OCI-LY1 (cell line): ENCODE data around the gene CACNA1D.
"Not testable (repeated sequence)": the region's sequence is repeated elsewhere in the genome, so short reads cannot be mapped to it uniquely, and the experiment has no call there.

Experiments used
- H2AFZ ChIP-seq: fragments of 200-600 bp; sonication (generic), shearing (Covaris generic); 2 replicates; pipeline ENCODE4 v1.6.0; 2014; ENCODE audit warnings: antibody characterized with exemption, mild to moderate bottlenecking, low read length
- H3F3A ChIP-seq: fragments of 200-600 bp; sonication (generic), shearing (Covaris generic); 2 replicates; pipeline ENCODE4 v1.6.0; 2014; ENCODE audit warnings: mild to moderate bottlenecking, antibody characterized with exemption, low read length, moderate library complexity; ENCODE audit not compliant: insufficient read depth
- H3K27ac ChIP-seq: fragments of 200-600 bp; sonication (generic); 2 replicates; pipeline ENCODE4 v1.5.1; 2014; ENCODE audit warnings: low read length, mixed run types, mild to moderate bottlenecking, low read depth; ENCODE audit not compliant: poor library complexity, severe bottlenecking
- H3K27me3 ChIP-seq: fragments of 200-600 bp; sonication (generic); 2 replicates; pipeline ENCODE4 v1.6.0; 2014; ENCODE audit warnings: antibody characterized with exemption, mild to moderate bottlenecking, low read length, moderate library complexity; ENCODE audit not compliant: insufficient read depth
- H3K36me3 ChIP-seq: fragments of 200-600 bp; sonication (generic); 2 replicates; pipeline ENCODE4 v1.6.1; 2014; ENCODE audit warnings: mild to moderate bottlenecking, antibody characterized with exemption, low read length, moderate library complexity, mixed read lengths; ENCODE audit not compliant: insufficient read depth
- H3K4me1 ChIP-seq: fragments of 200-600 bp; sonication (generic); 2 replicates; pipeline ENCODE4 v1.5.1; 2014; ENCODE audit warnings: mild to moderate bottlenecking, low read length, moderate library complexity; ENCODE audit not compliant: insufficient read depth, severe bottlenecking
- H3K4me2 ChIP-seq: fragments of 200-600 bp; sonication (generic), shearing (Covaris generic); 2 replicates; pipeline ENCODE4 v1.6.1; 2014; ENCODE audit warnings: low read length
- H3K4me3 ChIP-seq: fragments of 200-600 bp; sonication (generic); 2 replicates; pipeline ENCODE4 v1.5.1; 2014; ENCODE audit warnings: low read length, low read depth, mild to moderate bottlenecking, mixed read lengths; ENCODE audit not compliant: poor library complexity, severe bottlenecking
- H3K79me2 ChIP-seq: fragments of 200-600 bp; shearing (Covaris generic); 2 replicates; pipeline ENCODE4 v1.6.1; 2016; ENCODE audit warnings: mixed run types, low read length, mixed read lengths; ENCODE audit not compliant: insufficient read depth
- H3K9ac ChIP-seq: fragments of 200-600 bp; sonication (generic), shearing (Covaris generic); 2 replicates; pipeline ENCODE4 v1.6.1; 2014; ENCODE audit warnings: mild to moderate bottlenecking, low read length, mixed read lengths
- H3K9me2 ChIP-seq: fragments of 200-600 bp; sonication (generic), shearing (Covaris generic); 2 replicates; pipeline ENCODE4 v1.6.1; 2014; ENCODE audit warnings: low read depth, mild to moderate bottlenecking, low read length, mixed read lengths
- H3K9me3 ChIP-seq: fragments of 200-600 bp; shearing (Covaris generic); 2 replicates; pipeline ENCODE4 v1.6.1; 2014; ENCODE audit warnings: low read length, mixed read lengths
- H4K20me1 ChIP-seq: fragments of 200-600 bp; sonication (generic), shearing (Covaris generic); 2 replicates; pipeline ENCODE4 v1.6.0; 2016; ENCODE audit warnings: mild to moderate bottlenecking, low read length; ENCODE audit not compliant: insufficient read depth
- EZH2 ChIP-seq: fragments of 200-600 bp; sonication (generic), shearing (Covaris generic); IDR thresholded peaks from 2 replicates; pipeline ENCODE4 v1.8.0; 2017; ENCODE audit warnings: borderline replicate concordance, mixed run types, mild to moderate bottlenecking, antibody characterized with exemption, low read length, moderate library complexity, mixed read lengths
- TF ChIP-seq, protein P1 (sequence below): fragments of 200-600 bp; sonication (generic), shearing (Covaris generic); IDR thresholded peaks from 2 replicates; pipeline ENCODE4 v1.5.1; 2017; ENCODE audit warnings: mild to moderate bottlenecking, antibody characterized with exemption, low read length, moderate library complexity, mixed read lengths

CACNA1D gene

DNA sequence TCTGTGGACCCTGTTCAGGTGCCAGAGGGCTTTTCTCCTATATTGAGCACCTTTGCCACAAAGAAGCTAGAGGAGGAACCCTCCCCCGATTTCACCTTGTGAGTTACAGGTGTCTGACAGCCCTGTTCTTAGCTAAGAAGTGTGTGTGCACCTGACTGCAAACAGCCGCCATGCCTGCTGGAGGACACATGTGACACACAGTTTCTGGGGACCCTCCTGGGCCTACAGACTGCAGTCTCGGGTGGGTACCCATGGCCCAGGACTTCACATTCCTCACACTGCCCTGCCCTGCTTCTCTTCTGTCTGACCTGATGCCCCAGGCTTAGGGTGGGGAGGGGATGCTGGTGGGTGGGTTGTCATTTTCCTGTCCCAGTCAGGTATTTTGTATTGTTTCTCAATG, 140.6 kb downstream of the CACNA1D start:
- Histone ChIP-seq H3K4me2 (no peak overlapping the region), H3K4me3 (no peak overlapping the region), H3K4me1 (no peaks in the 10 kb centered on the region), H2AFZ (no peak overlapping the region), H3K9me3 (no peaks in the 10 kb centered on the region), H3K27ac (no peak overlapping the region), H3K27me3 (no peaks in the 10 kb centered on the region), H3K9ac (no peak overlapping the region), H3K36me3 (no peaks in the 10 kb centered on the region), H4K20me1 (no peaks in the 10 kb centered on the region), H3F3A (no peaks in the 10 kb centered on the region), H3K79me2 (no peaks in the 10 kb centered on the region), H3K9me2 (no peaks in the 10 kb centered on the region)
- TF ChIP-seq EZH2: no peak
- TF ChIP-seq, protein P1, sequence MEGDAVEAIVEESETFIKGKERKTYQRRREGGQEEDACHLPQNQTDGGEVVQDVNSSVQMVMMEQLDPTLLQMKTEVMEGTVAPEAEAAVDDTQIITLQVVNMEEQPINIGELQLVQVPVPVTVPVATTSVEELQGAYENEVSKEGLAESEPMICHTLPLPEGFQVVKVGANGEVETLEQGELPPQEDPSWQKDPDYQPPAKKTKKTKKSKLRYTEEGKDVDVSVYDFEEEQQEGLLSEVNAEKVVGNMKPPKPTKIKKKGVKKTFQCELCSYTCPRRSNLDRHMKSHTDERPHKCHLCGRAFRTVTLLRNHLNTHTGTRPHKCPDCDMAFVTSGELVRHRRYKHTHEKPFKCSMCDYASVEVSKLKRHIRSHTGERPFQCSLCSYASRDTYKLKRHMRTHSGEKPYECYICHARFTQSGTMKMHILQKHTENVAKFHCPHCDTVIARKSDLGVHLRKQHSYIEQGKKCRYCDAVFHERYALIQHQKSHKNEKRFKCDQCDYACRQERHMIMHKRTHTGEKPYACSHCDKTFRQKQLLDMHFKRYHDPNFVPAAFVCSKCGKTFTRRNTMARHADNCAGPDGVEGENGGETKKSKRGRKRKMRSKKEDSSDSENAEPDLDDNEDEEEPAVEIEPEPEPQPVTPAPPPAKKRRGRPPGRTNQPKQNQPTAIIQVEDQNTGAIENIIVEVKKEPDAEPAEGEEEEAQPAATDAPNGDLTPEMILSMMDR: no peak

DNA sequence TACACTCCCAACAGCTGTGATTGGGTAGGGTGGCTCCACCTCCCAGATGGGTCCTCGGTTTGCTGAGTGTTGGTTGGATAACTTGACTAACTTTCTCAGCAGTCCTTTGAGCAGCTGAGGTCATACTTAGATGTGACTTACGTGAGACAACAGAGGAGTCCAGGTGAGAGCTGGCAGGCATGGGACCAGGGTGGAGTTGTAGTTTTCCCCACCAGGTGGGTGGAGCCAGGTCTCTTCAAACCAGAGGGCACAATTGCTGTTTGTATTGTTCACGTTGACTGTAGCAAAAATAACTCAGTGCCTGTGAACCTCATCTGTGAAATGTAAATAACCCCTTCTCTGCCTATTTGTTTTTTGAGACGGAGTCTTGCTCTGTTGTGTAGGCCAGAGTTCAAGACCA, 144.4 kb downstream of the CACNA1D start:
- H3K27ac ChIP-seq, H2AFZ ChIP-seq, H3K4me3 ChIP-seq, H3K4me1 ChIP-seq, H3K4me2 ChIP-seq, H3K9ac ChIP-seq, H3F3A ChIP-seq, H4K20me1 ChIP-seq, H3K9me2 ChIP-seq, H3K27me3 ChIP-seq, H3K9me3 ChIP-seq, H3K79me2 ChIP-seq, H3K36me3 ChIP-seq: not testable (repeated sequence)

DNA sequence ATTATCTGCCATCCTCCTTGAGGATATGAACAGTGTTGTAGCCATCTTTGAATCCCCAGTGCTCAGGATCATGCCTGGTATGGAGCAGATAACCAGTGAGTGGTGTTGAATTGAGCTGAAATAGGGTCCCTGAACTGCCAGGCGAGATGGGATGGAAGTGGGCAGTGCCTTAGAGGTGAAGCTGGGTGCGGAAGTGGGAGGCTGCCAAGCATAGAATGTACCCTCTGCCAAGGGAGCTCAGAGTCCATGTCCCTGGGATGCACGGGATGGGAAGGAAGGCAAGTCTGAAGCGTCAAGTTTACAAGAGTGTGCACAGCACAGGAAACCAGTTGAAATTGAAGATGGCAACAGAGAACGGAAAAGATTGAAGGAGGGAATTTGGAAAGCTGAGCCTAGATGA, 147.0 kb downstream of the CACNA1D start:
- H3K27ac ChIP-seq: no peak overlapping the region
- no peak overlapping the region for H3K4me3 ChIP-seq
- no peaks in the 10 kb centered on the region for H3K79me2 ChIP-seq
- no peaks in the 10 kb centered on the region for H3K4me1 ChIP-seq
- no peak overlapping the region for H2AFZ ChIP-seq
- H3K4me2 ChIP-seq: no peak overlapping the region
- no peak overlapping the region for H3K9ac ChIP-seq
- TF ChIP-seq, protein P1: no peak
- TF ChIP-seq EZH2: no peak
- H3K36me3 ChIP-seq: no peaks in the 10 kb centered on the region
- H3F3A ChIP-seq: no peaks in the 10 kb centered on the region
- 0 out of 2 replicates have a peak, but pooled peaks cover 8% of the 10 kb centered on the region for H3K27me3 ChIP-seq
- no peaks in the 10 kb centered on the region for H4K20me1 ChIP-seq
- H3K9me2 ChIP-seq: no peaks in the 10 kb centered on the region
- no peaks in the 10 kb centered on the region for H3K9me3 ChIP-seq

DNA sequence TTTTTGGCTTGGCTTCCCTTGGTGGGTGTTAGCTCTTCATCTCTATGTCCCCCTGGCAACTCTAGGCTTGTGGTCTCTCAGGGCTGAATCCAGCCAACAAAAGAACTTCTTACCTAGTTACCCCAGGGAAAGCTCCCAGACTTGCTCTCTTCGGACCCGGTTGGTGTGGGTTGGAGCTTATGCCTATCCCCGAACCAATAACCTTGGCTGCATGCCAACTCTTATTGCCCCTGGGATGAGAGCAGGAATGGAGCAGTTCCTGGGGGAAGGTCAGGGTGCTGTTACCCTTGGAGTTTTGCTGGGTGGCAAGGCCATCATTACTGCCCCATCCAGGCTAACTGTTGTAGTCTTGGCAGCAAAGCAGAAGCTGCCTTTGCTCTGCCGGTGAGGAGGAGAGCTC, 147.8 kb downstream of the CACNA1D start:
- TF ChIP-seq, protein P1: no peak
- no peak for TF ChIP-seq EZH2

More for the DNA sequence above, 147.8 kb downstream of the CACNA1D start:
- no peaks in the 10 kb centered on the region for H3K79me2 ChIP-seq
- no peaks in the 10 kb centered on the region for H3F3A ChIP-seq
- 0 out of 2 replicates have a peak, but pooled peaks cover 8% of the 10 kb centered on the region for H3K27me3 ChIP-seq
- H3K4me1 ChIP-seq: no peaks in the 10 kb centered on the region
- H2AFZ ChIP-seq: no peak overlapping the region
- H3K36me3 ChIP-seq: no peaks in the 10 kb centered on the region
- no peaks in the 10 kb centered on the region for H3K9me3 ChIP-seq
- no peak overlapping the region for H3K9ac ChIP-seq
- H3K4me3 ChIP-seq: no peak overlapping the region
- H3K9me2 ChIP-seq: no peaks in the 10 kb centered on the region
- no peak overlapping the region for H3K4me2 ChIP-seq
- no peak overlapping the region for H3K27ac ChIP-seq
- no peaks in the 10 kb centered on the region for H4K20me1 ChIP-seq
